G401.6 (cell line): Measurements from ENCODE around the gene BBS9.
"Not testable (repeated sequence)": the region's sequence is repeated elsewhere in the genome, so short reads cannot be mapped to it uniquely, and the experiment has no call there.

Experiments
- FAIRE-seq: peaks from 2 replicates; lab custom pipeline; 2012; peaks lifted over from hg19 to GRCh38; lab: Jason Lieb, UNC

The BBS9 gene

GRCh38 chr7:33278095-33278494, 148.7 kb downstream of the BBS9 start:
- no peak for FAIRE-seq

DNA sequence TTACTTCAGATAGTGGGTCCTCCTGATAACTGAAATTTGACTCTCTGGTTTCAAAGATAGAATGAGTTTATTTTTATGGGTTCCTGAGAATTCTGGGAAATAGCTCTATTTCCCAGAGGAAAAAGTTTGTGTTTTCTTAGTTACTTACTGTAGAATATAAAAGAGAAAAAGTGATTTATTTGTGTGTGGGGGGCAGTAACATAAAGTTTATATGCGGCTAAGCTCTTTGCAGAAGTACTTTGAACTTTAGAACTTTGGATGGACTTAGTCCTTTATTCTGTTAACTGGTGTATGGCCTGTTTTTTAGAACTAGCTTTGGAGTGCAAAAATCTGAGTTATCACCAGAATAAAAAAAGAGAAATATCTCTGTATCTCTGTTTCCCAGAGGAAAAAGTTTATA, 157.1 kb downstream of the BBS9 start:
- FAIRE-seq, result no peak

- no peak for FAIRE-seq
These were observed 158.4 kb downstream of the BBS9 start for GRCh38 chr7:33287738-33288137.

GRCh38 chr7:33298848-33299247, 169.5 kb downstream of the BBS9 start:
- no peak for FAIRE-seq

DNA sequence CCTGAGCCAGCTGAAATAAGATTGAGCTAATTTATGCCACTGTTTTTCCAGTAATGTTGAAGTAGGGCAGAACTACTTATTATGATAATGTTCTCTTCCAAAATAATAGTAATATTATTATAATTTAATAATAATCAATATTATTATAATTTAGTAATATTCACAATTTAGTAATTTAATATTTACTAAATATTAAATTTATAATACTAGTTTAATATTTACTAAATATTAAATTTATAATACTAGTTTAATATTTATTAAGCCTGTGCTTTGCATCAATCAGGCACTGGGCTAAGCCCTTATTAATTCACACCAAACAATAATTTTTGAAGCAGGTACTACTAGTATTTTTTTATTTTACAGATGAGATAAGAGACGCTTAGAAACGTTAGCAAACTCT, 170.1 kb downstream of the BBS9 start:
- peak; percentile 82 for FAIRE-seq

- FAIRE-seq, result no peak
These were observed 170.8 kb downstream of the BBS9 start for GRCh38 chr7:33300131-33300530.

- FAIRE-seq, result no peak
These were observed 171.4 kb downstream of the BBS9 start for GRCh38 chr7:33300742-33301141.

DNA sequence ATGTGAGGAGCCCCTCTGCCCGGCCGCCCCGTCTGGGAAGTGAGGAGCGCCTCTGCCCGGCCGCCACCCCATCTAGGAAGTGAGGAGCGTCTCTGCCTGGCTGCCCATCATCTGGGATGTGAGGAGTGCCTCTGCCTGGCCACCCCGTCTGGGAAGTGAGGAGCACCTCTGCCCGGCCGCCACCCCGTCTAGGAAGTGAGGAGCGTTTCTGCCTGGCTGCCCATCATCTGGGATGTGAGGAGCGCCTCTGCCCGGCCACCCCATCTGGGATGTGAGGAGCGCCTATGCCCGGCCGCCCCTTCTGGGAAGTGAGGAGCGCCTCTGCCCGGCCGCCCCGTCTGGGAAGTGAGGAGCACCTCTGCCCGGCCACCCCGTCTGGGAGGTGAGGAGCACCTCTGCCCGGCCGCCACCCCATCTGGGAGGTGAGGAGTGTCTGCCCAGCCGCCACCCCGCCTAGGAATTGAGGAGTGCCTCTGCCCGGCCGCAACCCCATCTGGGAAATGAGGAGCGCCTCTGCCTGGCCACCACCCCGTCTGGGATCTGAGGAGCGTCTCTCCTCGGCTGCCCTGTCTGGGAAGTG, 174.7 kb downstream of the BBS9 start:
- FAIRE-seq, result not testable (repeated sequence)

- FAIRE-seq, result no peak
These were observed 177.8 kb downstream of the BBS9 start for GRCh38 chr7:33307205-33307604.

DNA sequence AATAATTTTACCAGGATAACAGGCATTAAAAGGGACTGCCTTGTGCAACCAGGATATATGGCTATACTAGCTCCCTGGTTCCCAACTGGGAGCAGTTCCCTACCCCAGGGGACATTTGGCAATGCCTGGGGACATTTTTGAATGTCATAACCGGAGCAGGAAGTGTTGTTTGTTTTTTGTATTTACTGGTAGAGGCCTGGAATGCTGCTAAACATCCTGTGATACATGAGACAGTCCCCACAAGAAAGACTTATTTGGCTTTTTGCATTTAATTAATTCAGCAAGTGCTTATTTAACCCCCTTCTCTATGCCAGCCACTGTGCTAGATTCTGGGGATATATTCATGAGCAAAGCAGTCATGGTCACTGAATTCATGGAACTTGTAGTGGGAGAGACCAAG, 181.2 kb downstream of the BBS9 start:
- FAIRE-seq, result no peak

DNA sequence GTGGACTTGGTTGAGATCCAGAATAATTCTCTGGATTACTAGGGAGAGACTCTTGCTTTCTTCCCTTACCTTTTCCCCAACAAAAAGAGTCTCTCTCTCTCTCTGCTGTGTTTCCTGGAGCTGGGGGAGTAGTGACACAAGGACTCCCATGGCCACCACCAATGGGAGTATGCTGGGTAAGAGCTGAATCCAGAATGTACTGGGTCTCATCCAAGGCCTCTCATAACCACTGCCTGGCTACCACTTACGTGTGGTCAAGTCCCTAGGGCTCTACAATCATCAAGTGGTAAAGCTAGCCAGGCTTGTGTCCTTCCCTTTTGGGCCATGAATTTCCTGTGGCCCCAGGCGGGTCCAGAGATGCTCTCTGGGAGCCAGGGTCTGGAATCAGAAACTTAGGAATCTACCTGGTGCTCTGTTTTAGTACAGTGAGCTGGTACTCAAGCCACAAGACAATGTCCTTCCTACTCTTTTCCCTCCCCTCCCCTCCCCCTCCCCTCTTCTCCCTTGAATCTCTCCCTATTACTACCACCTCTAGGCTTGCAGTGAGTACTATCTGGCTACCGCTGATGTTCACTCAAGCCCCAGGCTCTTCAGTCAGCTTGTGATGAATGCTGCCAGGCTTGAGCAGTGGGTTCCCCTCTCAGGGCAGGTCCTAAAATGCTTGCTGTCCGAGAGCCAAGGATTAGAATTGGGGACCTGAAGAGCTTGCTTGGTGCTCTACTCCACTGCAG, 196.6 kb downstream of the BBS9 start:
- no peak for FAIRE-seq

DNA sequence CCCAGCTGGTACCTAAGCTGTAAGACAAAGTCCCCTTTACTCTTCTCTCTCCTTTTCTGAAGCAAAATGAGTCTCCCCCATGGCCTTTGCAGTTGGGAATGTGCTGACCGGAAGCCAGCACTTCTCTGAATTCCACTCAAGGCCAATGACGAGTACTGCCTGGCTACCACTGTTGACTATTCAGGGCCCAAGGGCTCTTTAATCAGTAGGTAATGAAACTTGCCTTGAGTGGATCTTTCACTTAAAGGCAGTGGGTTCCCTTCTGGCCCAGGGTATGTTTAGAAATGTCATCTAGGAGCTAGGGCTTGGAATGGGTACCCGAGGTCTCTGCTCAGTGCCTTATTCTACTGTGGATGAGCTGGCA, 197.1 kb downstream of the BBS9 start:
- no peak for FAIRE-seq

DNA sequence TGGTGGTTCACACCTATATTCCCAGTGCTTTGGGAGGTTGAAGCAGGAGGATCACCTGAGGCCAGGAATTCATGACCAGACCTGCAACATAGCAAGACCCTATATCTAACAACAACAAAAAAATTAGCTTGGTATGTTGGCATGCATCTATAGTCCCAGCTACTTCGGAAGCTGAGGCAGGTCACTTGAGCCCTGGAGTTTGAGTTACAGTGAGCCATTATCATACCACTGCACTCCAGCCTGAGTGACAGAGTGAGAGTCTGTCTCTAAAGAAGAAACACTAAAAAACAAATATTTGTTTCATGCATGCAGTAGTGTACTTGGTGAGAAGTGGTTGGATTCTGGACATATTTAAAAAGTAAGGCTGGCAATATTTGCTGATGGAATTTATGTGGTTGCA, 198.1 kb downstream of the BBS9 start:
- FAIRE-seq, result no peak

DNA sequence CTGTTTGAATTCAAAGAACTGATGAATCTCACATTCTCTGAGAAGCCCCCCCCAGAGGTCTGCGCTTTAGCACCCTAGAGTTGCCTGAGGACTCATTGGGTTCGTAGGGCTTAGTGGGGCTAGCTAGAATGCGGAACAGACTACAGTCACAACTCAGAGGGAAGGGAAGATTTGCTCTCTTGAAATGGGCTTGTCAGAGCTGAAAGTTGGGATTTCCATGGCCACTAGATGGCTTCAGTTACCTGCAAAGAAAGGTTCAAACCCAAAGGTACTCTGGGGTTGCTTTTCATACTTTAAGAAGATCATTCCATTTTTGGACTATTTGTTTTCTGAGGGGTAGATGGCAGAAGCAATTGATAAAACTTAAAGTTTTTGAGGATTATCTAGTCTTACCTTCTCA, 205.0 kb downstream of the BBS9 start:
- peak; percentile 40 for FAIRE-seq

DNA sequence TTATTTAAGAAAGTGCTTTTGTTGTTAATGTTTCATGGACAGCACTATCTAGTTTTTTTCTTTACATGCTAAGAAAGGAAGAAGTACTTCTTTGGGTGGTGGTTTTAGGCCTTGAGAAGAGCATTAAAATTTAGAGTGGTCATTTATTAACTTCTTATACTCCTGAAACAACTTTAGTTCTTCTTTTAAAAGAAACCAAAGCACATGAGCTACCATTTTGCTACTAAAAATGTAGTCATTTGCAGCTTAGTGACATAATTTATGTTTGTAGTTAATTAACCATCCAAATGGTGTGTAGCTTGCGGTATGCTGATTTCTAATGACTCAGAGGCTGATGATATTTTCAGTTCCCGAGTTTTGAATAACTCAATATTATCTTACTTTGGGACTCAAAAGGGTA, 207.5 kb downstream of the BBS9 start:
- no peak for FAIRE-seq

DNA sequence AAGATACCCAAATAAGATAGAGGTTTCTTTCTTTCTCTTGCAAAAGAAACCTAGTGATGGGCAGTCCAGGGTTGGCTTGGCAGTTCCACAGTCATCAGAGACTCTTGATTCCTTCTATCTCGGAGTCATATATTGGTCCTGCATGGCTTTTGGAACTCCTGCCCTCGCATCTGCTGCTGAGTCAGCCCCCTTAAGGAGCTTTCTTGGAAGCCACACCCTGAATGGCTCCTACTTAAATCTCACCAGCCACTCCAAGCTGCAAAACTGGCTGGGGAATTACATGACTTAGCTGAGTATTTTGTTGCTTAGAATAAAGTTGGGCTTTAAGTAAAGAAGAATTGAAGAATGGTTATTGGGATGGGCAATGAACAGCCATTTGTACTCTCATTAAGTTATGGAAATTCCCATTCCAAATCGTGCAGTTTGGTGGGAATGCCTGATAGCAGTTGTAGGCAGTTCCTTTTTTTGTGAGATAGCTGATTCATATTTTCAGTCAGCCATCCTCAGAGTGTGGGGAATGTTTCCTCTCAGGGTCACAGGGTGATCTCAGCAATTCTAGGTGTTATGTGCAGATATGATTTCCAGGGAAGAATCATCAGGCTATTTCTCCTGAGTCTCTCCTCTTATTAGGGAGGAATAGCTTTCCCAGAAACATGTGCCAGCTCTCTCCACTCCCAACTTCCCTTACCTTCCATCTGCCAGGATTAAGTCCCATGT, 209.9 kb downstream of the BBS9 start:
- FAIRE-seq, result no peak

DNA sequence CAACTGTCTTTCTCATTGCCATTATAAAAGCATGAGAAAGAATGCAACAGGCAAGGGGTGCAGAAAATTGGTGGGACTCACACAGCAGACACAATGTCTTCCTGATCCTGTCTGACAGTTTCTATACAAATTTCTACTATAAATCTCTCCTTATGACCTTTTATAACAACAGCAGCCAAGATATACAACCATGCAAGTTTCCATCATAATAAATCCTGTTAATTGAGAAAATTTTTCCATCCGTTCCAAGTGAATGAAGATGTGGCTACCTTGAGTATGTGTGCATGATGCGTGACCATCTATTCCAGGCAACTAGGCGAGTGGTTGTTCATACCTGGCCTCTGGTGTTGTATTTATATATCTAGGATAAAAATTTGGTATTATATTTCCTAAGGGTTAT, 216.7 kb downstream of the BBS9 start:
- no peak for FAIRE-seq

- no peak for FAIRE-seq
These were observed 221.2 kb downstream of the BBS9 start for GRCh38 chr7:33350577-33350976.

DNA sequence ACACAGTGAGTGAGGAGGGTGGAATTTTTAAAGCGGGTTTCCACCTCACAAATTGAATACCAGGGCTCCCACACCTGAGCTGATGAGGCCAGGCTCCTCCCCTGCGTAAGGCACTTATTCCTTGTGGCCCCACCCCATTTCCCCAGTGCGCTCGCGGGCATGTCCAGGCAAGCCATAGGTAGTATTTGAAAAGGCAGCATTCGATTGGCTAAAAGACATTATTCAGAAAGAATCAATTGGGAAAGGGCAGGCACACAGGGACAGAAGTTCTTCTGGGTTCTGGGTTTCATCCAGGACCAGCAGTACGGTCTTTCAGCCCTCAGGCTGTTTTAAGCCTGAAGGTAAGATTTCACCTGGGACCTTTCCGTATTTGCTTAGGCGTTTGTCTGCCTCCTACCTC, 222.3 kb downstream of the BBS9 start:
- FAIRE-seq, result no peak

DNA sequence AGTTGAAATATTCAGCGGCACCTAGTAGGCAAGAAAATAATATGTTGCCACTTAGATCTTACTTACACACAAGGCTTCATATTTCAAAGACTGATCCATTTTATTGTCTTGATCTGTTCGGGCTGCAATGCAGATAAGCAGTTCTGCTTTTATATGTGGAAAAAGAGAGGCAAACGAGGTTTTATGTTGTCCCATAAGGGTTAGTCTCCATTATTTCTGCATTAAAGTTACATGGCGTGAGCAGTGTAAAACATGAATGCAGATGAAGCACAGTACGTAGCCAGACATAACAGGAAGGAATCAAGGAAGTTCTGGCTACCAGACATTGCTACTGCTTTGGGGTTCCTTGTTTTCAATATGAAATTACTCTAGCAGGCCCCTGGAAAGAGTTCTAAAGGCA, 224.8 kb downstream of the BBS9 start:
- FAIRE-seq, result no peak

DNA sequence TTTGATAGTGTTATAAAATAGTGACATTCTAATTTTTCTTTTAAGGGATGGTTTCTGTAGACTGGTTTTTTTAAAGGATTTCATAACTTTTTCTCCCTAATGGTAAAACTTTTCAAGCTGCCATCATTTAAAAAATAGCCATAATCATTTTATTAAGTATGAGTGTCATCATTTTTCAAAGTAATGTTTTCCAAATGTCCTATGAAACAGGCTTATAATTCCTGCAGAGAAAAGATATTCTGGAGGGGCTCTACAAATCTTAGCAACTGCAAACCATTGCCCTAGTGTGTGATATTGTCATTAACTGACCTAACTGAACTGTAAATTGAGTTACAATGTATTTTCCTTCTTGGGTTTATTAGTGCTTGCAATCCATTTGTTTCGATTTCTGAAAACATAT, 226.0 kb downstream of the BBS9 start:
- FAIRE-seq, result no peak

- FAIRE-seq, result no peak
These were observed 227.0 kb downstream of the BBS9 start for GRCh38 chr7:33356336-33356735.

GRCh38 chr7:33357846-33358245, 228.5 kb downstream of the BBS9 start:
- FAIRE-seq, result no peak

- no peak for FAIRE-seq
These were observed 240.5 kb downstream of the BBS9 start for GRCh38 chr7:33369888-33370287.
